Astrocyte (in vitro differentiated cells and primary cell): ENCODE data around the gene ASPRV1.

Source experiments
- CTCF ChIP-seq: IDR thresholded peaks from 2 replicates; pipeline ENCODE4 v1.5.1; 2011; ENCODE audit warnings: low read depth, mild to moderate bottlenecking, inconsistent platforms, low read length, moderate library complexity; ENCODE audit not compliant: insufficient read depth
- EZH2 ChIP-seq: IDR thresholded peaks from 2 replicates; pipeline ENCODE4 v1.6.1; 2012; ENCODE audit warnings: mild to moderate bottlenecking, low read length, inconsistent platforms; ENCODE audit not compliant: insufficient read depth

- TF ChIP-seq CTCF = no peak
- no peak for TF ChIP-seq EZH2
Measured at GRCh38 chr2:69956475-69956979, 4.9 kb downstream of the ASPRV1 start.
